HG03342 (cell line): Measurements from ENCODE around the gene PPIL1.

Experiments
- ATAC-seq: cut with Tn5 transposase; IDR thresholded peaks from one replicate; pipeline ENCODE4 v1.9.1; 2021; ENCODE audit warnings: mild to moderate bottlenecking, moderate library complexity; ENCODE audit not compliant: unreplicated experiment

PPIL1 gene

DNA sequence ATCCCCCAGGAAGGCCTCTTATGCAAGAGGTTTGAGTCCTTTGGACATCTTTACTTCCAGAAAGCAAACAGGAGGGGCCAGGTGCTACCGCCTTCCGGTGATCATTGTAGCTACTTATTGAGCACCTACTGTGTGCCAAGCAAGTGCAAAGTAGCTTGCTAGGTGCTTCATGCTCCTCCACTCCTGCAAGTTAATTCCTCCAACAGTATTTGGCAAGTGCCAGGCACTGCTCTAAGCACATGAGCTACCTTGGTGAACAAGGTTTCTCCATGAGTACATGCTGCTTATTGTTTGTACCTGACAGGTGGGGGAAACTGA lies 37.6 kb downstream of the PPIL1 start:
- no peak for ATAC-seq

DNA sequence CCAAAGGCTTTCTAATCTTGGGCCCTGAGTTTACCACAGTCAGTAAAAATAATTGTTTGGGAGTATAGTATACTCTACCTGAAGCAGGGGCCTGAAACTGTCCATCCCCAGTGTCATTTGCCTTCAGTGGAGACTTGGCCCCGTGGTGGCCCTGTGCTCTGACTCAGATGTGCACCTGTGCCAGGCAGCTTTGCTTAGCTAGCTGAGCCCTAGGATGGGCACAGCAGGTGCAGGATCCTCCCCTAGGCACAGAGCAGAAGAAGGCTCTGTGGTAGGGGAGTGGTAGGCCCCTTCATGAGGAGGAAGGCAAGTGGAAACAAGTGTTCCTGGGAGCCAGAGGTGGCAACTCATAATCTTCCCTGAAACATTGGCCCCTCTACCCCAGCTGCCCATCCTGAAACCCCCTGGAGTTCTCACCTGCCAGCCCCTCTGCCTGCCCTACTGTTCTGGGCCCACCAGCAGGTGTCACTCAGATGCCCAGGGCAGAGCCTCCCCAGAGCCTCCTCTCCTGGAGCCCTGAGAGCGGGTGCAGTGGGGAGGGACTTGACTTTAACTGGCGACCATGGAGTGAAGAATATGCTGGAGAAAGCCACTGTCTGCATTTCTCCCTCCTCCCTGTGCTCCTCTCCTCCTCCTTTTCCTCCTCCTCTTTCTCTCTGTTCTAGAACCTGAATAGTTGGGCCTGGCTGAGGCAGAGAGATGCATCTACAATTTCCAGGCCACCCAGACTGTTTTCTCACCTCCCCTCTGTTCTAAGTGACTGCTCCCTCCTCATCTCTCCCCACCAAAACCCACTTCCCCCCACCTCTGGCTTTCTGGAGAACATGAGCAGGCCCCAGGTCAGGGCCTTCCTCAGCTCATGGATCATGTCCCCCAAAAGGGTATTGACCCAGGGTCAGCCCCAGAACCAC lies 38.2 kb downstream of the PPIL1 start:
- ATAC-seq, result no peak

DNA sequence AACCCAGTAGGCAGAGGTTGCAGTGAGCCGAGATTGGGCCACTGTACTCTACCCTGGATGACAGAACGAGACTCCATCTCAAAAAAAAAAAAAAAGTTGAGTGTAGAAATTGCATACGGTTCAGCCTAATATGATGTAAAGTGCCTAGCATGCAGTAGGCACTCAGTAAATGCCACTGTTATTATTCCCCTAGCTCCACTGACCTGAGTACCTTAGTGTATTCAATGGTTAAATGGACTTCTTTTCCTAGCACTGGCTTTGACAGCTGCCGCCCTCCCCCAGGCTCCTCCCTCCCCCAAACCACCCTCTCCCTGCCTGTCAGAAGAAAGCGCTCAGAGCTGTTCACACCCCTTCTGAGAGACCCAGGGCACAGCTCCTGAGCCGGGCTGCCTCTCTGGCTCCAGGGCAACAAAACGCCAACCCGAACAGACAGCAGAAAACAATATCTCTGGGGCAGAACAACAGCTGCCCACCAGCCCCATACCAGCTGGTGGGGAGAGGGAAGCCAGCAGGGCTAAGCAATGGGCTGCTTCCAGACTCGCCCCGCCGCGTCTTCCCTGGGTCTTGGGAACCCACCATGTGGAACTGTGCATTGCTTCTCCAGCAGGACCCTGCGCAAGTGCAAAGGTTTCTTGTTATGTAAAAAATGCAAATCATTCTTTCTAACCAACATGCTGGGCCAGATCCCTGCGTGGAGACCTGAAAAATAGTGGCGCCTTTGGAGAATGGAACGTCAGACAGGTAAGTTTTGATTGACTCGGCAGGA lies 39.8 kb downstream of the PPIL1 start:
- ATAC-seq, result no peak

DNA sequence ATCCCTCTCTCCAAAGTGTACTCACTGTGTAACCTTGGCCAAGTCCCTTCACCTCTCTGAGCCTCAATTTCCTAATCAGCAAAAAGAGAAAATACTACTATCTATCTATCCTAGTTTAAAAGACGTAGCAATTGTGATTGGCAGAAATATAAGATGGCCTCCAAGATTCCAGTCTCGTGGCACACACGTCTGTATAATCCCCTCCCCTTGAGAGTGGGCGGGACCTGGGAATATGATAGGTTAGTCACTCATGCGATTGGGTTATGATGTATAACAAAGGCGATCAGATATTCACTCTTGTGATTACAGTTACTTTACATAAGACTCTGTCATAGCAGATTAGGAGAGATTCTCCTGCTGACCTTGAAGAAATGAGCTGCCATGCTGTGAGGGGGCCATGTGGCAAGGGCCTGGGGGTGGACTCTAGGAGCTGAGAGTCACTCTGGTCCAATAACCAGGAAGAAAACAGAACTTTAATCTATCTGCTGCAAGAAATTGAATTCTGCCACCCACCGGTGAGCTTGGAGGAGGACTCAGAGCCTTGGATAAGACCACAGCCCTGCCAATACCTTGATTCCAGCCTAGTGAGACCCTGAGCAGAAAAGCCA lies 41.3 kb downstream of the PPIL1 start:
- ATAC-seq, result no peak

DNA sequence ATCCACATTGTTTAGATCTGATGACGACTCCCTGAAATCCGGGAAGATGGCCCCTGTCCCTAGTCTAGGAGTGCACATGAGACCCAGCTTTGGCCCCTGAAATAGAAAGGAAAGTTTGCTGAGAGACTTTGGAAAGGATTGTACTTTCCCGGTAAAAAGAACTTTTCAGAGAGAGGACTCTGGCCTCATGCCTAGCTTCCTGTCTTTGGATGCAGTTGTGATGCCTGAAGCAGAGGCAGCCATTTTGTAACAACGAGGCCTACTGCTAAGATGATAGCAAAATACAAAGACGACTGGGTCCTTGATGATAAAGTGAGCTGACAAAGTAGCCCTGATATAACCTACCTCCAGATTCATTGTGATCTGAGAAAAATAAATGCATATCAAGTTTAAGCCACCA lies 42.3 kb downstream of the PPIL1 start:
- no peak for ATAC-seq

DNA sequence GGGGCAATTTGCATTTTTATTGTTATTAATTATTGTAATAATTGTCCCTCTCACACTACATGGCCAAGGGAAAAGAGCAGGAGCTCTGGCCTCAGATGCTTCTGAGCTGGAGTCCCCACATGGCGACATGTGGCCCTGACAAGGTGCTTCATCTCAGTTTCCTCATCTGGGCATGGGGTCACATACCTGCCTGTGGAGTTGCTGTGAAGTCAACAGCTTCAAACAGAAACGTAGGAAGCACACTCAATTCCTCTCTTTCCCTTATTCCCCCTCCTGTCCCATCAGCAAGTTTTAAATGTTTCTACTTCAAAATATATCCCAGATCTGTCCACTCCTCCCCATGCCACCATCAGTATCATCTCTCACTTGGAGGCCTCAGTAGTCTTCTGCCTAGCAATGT lies 44.0 kb downstream of the PPIL1 start:
- no peak for ATAC-seq

DNA sequence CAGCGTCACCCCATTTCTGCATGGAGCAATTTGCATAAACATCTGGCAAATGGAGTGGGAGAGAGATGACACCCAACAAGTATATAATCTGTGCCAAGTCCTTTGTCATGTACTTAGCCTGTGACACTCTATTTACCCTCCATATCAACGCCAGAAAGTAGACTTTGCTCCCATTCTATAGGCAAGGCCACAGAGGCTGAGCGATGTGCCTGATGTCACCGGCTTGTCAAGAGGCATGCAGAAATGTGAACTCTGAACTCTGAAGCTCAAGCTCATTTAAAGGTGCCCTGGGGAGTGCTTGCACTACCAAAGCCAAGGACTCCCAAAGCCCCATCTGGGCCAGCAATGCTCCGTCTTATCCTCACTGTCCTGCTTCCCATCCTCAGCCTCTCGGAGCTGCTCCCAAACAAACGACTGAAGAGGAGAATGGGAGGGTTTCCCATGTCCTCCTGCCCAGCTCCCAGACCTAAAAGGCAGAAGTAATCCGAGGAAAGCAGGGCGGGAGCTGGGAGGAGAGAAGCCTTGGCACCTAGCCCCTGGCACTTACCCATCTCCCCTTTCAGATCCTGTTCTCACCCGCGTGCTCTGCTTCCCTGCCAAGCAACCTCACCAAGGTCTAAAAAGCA lies 44.6 kb downstream of the PPIL1 start:
- ATAC-seq, result no peak

DNA sequence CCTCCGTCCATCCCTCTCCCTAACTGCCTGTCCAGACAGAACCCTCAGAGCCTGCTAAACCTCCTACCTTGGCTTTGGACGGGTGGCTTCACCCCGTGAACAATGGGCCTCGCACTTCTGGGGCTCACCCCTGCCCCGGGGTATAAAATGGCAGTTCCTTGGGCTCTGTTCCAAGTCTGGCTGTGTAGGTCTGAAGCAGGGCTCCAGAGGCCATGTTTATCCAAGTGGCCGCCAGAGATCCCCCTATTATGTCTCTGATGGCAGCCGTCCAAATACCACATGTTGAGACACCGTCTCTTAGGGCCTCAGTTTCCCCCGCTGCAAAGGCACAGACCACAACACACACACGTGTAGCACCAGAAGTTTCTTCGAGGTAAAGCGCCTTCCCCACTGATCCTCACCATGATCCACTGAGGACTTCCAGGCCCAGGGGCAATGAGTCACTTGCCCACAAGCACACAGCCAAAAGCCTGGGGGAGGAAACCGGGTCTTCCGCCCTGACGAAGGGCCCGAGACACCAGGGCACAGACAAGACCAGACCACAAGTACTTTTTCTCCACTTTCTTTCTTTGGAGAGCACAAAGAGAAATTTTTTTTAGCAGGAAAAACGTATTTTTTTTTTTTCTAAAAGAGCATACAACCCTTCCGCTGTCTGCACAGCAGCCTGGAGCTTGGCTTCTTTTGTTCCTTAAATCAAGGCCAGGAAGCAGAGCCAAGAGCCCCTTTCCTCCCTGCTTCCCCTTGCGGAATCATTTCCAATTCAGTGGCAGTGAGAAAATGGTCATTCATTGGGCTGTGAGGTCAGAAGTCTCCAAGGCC lies 47.1 kb downstream of the PPIL1 start:
- no peak for ATAC-seq

DNA sequence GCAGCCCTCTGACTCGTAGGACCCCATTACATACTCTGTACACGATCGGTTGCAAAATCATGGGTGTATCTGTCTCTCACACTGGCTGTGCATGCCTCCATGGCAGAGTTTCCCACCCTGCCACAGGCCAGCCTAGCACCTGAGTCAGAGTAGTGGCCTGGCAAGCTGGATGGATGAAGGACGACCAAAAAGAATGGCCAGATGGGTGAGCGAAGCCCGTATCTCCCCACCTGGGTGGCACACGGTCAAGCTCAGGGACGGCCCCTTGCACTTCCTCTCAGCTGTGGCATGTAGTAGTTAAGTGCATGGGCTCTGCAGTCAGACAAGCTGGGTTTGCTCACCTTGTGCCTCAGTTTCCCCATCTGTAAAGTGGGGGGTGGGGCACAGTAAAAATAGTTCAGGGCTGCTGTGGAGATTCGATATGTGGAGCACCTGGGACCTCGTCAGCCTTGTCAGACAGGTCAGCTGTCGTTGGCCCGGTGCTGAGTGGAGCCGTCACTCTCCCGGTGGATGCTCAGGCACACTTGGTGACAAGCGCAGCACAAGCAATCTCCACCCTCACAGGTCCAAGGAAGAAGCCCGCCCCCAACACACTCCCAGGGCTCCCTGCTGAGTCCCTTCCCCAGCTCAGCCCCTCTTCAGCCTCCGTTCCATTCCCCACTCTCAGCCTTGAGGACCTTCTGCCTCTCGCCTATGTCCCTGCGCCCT lies 47.9 kb downstream of the PPIL1 start:
- ATAC-seq, result no peak

DNA sequence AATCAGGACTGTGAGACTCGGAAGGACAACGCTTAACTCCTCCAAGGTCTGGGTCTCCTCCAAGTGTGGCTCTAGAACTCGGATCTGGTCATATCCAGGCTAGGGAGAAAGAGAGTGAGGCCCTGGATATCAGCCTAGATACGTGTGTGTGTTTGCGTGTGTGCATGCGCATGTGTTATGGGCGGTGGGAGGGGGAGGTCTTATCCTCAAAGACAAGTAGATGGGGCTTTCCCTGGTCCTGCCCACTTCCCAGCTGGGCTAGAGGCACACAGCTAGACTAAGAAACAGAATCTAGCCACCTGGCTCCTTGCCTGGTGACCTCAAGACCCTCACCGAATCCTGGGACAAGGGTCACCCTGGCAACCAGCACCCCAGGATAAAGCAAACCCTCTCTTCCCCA lies 48.6 kb downstream of the PPIL1 start:
- no peak for ATAC-seq

DNA sequence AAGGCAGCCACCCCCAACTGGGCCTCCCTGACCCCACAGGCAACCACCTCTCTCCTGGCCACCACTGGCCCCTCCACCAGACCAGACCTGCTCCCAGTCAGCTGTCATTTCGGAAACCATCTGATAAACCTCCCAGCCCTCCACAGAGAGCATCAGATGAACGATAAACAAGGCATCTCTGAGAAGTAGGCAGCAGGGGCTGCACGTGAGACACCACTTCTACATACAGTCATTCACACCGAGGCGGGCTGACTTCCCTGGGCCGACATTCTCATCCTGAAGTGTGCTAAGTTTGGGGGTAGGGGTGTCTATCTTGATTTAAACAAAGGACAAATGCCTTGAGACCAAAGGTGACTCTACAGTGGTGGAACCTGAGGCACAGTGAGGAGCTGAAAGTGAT lies 49.2 kb downstream of the PPIL1 start:
- ATAC-seq, result no peak

DNA sequence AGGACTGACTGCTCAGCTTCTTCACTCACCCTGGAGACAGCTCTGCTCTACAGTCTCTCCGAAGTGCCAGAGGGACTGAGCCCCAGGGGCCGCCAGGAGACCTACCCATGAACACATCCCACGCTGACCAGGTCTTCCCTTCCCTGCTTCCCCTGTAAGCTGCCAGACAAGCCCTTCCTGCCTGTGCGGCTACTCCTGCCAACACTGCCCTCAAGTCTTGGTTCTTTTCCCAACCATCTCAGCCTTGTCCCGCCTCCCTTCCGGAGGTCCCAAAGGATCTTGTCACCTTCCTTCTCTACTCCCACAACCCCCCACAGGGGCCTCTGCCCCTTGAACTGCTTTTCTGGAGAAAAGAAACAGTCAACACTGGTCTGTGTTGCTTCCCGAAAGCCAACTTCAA lies 50.4 kb downstream of the PPIL1 start:
- no peak for ATAC-seq

DNA sequence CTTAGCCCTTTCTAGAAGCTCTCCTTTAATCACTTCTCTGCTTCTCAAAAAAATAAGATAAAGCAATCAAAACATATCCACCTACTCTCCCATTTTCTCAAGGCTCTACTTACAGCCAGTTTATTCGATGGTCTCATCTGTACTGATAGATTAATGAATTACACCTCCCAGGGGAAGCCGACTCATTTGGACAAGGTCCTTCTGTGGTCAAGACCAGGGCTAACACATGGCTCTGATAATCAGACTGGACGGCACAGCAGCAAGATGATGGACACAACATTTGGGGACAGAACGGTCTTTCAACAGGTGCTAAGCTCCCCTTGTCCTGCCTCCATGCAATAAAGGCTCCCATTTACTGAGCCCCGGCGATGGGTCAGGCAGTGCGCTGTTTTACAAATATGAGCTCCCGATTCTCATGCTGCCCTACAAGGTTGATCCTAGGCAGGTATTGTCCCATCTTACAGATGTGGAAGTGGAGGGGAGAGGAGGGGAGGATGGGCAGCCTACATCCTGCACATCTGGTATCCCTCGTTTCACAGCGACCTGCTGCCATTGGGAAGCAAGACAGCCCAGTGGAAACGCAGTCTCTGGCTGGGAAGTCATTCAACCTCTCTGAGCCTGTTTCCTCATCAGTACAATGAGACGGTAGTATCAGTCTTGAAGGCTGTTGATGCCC lies 51.0 kb downstream of the PPIL1 start:
- ATAC-seq, result no peak

DNA sequence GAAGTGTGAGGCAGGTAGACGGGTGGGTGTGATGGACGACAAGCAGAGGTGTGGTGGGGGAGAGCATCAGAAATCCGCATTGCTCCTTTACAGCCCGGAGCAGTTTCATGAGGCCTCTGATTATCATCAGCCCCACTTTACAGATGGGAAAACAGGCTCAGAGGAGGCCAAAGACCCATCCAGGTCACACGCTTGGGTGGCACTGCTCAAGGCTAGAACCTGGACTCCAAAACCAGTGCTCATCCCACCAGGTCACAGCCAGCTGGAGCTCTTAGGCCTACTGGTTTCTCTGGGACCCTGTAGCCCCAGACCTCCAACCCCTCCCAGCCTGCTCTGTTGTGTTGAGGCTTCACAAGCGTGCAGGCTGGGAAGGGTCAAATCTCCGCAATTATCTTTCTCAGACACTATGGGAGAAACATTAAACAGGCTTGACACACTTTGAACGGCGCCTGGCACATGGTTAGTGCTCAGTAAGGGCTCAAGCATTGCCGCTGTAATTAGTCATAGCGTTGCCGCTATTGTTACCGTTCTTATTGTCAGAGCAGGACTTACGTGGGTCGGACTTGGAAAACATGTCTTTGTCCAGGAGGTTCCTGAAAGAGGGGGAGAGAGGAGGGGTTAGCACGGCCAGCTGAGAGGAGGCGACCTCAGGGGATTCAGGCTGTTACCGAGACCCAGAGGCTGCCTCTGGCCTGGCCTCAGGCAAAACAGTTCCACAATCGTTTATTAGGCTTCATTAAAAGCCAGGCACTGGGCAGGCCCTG lies 51.9 kb downstream of the PPIL1 start:
- ATAC-seq, result no peak

DNA sequence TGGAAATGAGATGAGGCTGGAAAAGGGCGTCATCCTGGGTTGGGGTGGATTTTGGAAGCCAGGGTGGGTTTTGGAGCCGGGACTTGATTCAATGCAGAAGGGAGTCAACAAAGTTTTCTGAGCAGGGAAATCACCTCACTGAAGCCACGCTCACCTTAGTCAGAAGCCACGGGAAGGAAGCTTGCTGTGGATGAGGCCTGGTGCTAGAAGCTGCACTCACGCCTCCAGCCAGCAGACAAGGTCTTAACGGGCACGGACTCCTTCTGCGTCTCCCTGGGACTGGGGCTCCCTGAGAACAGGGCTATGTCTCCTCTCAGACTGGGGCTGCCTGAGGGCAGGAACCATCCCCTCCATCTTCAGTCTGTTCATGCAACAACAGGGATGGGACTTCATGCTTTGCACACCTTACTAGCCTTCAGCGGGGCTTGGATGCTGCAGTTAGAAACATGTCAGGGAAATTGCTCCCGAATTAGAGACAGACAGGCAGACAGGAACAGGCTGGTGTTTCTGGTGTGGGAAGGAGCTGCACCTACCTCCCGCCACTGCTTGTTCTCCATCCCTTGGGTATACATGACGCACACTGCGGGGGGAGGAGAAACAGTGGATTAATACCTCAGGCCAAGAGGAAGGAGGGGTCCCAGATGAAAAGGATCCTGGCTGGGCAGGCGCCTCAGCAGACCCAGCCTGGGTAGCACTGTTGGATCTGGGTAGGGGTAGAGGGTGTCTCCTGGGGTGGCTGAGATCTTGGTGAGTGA lies 52.8 kb downstream of the PPIL1 start:
- ATAC-seq, result no peak

DNA sequence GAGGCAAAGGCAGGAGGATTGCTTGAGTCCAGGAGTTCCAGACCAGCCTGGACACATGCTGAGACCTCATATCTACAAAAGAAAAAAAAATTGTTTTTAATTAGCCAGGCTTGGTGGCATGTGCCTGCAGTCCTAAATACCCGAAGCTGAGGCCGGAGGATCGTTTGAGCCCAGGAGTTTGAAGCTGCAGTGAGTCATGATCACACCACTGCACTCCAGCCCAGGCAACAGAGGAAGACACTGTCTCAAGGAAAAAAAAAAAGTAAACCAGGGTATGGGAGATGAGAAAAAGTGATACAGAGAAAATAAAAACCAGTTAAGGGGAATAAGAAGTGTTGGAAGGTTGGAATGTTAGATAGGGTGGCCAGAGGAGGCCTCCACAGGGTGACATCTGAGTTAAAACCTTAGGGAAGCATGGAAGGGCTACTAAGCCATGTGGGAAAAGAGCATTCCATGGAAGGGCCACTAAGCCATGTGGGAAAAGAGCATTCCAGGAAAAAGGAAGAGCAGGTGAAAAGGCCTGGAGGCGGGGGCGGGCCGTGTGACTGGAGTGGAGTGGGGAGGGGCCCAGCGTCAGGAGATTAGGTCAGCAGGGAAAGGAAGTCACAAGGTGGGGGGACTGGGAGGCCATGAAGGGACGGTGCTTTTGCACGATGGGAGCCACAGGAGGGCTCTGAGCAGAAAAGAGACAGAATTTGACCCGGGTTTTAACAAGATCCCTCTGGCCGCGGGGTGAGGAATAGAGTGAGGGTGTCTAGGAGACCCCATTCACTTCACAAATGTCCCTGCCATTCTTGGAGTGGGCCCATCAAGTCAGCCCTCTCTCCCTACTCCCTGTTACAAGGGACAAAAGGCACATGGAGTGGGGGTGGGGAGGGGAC lies 53.7 kb downstream of the PPIL1 start:
- no peak for ATAC-seq

DNA sequence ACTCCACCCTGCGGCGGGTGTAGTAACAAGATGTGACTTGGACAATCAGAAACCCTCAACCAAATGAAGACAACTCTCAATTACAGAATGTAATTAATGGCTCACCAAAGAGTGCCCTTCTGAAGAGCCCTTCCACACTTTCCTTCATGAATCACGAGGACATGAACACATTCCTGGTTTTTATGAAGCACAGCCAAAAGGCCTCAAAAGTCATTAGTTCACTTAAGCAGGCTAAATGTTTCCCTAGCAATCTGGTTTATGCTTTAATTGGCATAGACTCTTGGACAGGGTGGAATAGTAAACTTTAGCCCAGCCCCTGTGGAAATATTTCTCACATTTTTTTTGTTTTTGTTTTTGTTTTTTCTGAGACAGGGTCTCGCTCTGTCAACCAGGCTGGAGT lies 55.8 kb downstream of the PPIL1 start:
- no peak for ATAC-seq
